ENCODE results near the gene PARD3B. TPM values are rescaled to one million over a fixed set of nuclear protein-coding genes. Genes with fewer than 3 reads are reported as not detected.

Gene PARD3B
- total and polyA plus RNA-seq, 2 experiments from 2014 or later = 3.5 to 4.4 TPM

DNA sequence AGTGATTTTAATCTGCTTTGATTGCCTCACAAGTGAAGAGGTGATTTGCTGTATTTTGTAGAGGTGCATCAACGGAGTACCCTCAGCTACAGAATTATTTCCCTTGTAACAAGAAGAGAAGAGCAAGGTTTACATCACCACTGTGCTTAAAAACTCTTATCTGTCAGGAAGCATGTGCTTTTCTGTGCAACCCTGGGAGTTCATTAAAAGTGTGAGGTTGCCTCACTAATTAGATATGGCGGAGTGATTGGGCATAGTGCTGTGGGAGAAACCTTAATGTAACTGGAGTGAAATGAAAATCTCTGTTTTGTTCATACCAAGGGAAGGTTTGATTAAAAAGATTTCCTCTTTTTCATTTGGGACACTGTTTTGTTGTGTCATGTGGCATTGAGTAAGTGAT is 544.7 kb downstream of the PARD3B start (continued):
- TF ChIP-seq ZNF114 (CRISPR knock-in tag; IDR thresholded peaks at IDR 0.05) = no peak
- no peak for TF ChIP-seq EZH2phosphoT487 (IDR thresholded peaks at IDR 0.05; ENCODE audit: unreplicated experiment)
- no peak for TF ChIP-seq CREB1 (CRISPR knock-in tag; IDR thresholded peaks at IDR 0.05; ENCODE audit: low read depth)
- TF ChIP-seq REST (IDR thresholded peaks at IDR 0.05; ENCODE audit: unreplicated experiment) = no peak
- no peak for TF ChIP-seq JUNB (IDR thresholded peaks at IDR 0.05; ENCODE audit: unreplicated experiment)

DNA sequence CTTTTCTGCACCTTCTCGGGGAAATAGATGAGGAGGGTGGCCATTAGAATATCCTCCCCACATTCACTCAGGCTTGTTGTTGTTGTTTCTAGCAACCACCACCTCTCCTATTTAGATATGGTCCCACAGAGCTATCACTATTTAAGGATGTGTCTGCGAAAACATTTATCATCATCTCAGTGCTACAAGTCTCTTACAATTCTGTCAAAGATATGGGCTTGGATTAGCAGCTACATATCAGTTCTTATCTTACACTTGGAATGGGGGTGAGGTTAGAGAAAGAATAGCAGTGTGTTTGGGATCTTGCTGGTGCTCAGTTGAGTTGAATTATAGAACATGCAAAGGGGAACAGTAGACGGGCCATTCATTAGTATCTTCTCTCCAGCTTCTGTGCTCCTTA is 546.1 kb downstream of the PARD3B start:
- Mint-ChIP-seq H3K27ac (no peak overlapping the region), H3K9me3 (no peaks in the 10 kb centered on the region), H3K4me1 (peaks cover 5% of the 10 kb centered on the region), H3K27me3 (ENCODE audit: insufficient read depth, low read depth, poor library complexity) (no peaks in the 10 kb centered on the region), H3K36me3 (ENCODE audit: low read depth) (no peaks in the 10 kb centered on the region), H3K4me3 (no peak overlapping the region)
- Histone ChIP-seq H3K4me1 (ENCODE audit: insufficient read depth) (0 out of 2 replicates have a peak, but pooled peaks cover 5% of the 10 kb centered on the region), H3K4me3 (no peak overlapping the region), H3K27ac (ENCODE audit: low read depth) (no peak overlapping the region), H4K20me1 (replicated peaks; ENCODE audit: insufficient read depth) (no peaks in the 10 kb centered on the region), H3F3A (replicated peaks; ENCODE audit: low read depth) (no peaks in the 10 kb centered on the region), H3K36me3 (ENCODE audit: insufficient read depth) (no peaks in the 10 kb centered on the region), H3K79me2 (replicated peaks; ENCODE audit: insufficient read depth) (no peaks in the 10 kb centered on the region), H3K27me3 (ENCODE audit: insufficient read depth) (no peaks in the 10 kb centered on the region), H3K4me2 (no peak overlapping the region), H2AFZ (no peak overlapping the region), H3K9me2 (ENCODE audit: insufficient read depth) (peaks cover 10% of the 10 kb centered on the region)
- DNase-seq (ENCODE audit: low spot score) = no peak
- ATAC-seq = no peak
- no peak for TF ChIP-seq CREB1 (CRISPR knock-in tag; IDR thresholded peaks at IDR 0.05; ENCODE audit: low read depth)
- TF ChIP-seq ZNF114 (CRISPR knock-in tag; IDR thresholded peaks at IDR 0.05) = no peak
- TF ChIP-seq ZNF331 (CRISPR knock-in tag; IDR thresholded peaks at IDR 0.05; ENCODE audit: low read depth) = no peak
- TF ChIP-seq CTCF (conservative IDR thresholded peaks at IDR 0.05; ENCODE audit: low read depth in 2 of 2) = no peak
- TF ChIP-seq REST (IDR thresholded peaks at IDR 0.05; ENCODE audit: unreplicated experiment) = no peak
- TF ChIP-seq EZH2 (IDR thresholded peaks at IDR 0.05; ENCODE audit: low read depth, unreplicated experiment) = no peak
- no peak for TF ChIP-seq NANOG (IDR thresholded peaks at IDR 0.05; ENCODE audit: borderline replicate concordance)
- no peak for TF ChIP-seq STAT1 (IDR thresholded peaks at IDR 0.05; ENCODE audit: unreplicated experiment)
